ENCODE measurements around the gene SCP2D1. TPM values are rescaled to one million over a fixed set of nuclear protein-coding genes. Genes with fewer than 3 reads are reported as not detected.

SCP2D1 gene
- total and polyA plus RNA-seq, 2 donors (not counting 1 experiment from before 2014, with no cell fraction given): not detected

GRCh38 chr20:18839507-18840247 lies 26.1 kb downstream of the SCP2D1 start:
- Histone ChIP-seq H3K27me3 (ENCODE audit: control insufficient read depth, insufficient read depth, low read length) (no peaks in the 10 kb centered on the region), H4K20me1 (ENCODE audit: control insufficient read depth, extremely low read depth, insufficient read depth, low read length) (no peaks in the 10 kb centered on the region), H3K4me1 (ENCODE audit: control insufficient read depth, extremely low read depth, insufficient read depth, low read length) (no peaks in the 10 kb centered on the region), H3K4me2 (ENCODE audit: extremely low read depth, insufficient read depth, low read length) (no peak overlapping the region), H3K4me3 (replicated peaks in 1 of 4; ENCODE audit: control extremely low read depth in 1 of 4, insufficient read depth in 1 of 4, low read depth in 3 of 4, low read length in 4 of 4) (no peak overlapping the region), H3K9me3 (ENCODE audit: control insufficient read depth, insufficient read depth, low read depth, low read length) (no peaks in the 10 kb centered on the region), H2AFZ (ENCODE audit: low read length) (no peak overlapping the region), H3K27ac (ENCODE audit: insufficient read depth, low read length) (no peak overlapping the region), H3K36me3 (ENCODE audit: control insufficient read depth, insufficient read depth, low read length) (no peaks in the 10 kb centered on the region), H3K9ac (ENCODE audit: insufficient read depth, low read length) (no peak overlapping the region), H3K79me2 (ENCODE audit: control insufficient read depth, insufficient read depth, low read length) (no peaks in the 10 kb centered on the region)
- TF ChIP-seq EZH2 (IDR thresholded peaks at IDR 0.05; ENCODE audit: low read length, missing control alignments) (no peak), CTCF (conservative IDR thresholded peaks at IDR 0.05 in 1 of 2, IDR thresholded peaks at IDR 0.05 in 1 of 2; ENCODE audit: low read depth in 1 of 2, low read length in 2 of 2) (no peak)
- DNase-seq (ENCODE audit: low read depth in 2 of 2): no peak

GRCh38 chr20:18840248-18840645 lies 26.7 kb downstream of the SCP2D1 start:
- no peak overlapping the region for H3K9ac ChIP-seq (ENCODE audit: insufficient read depth, low read length)
- H4K20me1 ChIP-seq (ENCODE audit: control insufficient read depth, extremely low read depth, insufficient read depth, low read length): no peaks in the 10 kb centered on the region
- no peak for TF ChIP-seq CTCF (conservative IDR thresholded peaks at IDR 0.05 in 1 of 2, IDR thresholded peaks at IDR 0.05 in 1 of 2; ENCODE audit: low read depth in 1 of 2, low read length in 2 of 2)
- no peak for TF ChIP-seq EZH2 (IDR thresholded peaks at IDR 0.05; ENCODE audit: low read length, missing control alignments)
- H2AFZ ChIP-seq (ENCODE audit: low read length): no peak overlapping the region
- H3K9me3 ChIP-seq (ENCODE audit: control insufficient read depth, insufficient read depth, low read depth, low read length): no peaks in the 10 kb centered on the region
- no peaks in the 10 kb centered on the region for H3K79me2 ChIP-seq (ENCODE audit: control insufficient read depth, insufficient read depth, low read length)
- H3K4me3 ChIP-seq (replicated peaks in 1 of 4; ENCODE audit: control extremely low read depth in 1 of 4, insufficient read depth in 1 of 4, low read depth in 3 of 4, low read length in 4 of 4): no peak overlapping the region
- H3K36me3 ChIP-seq (ENCODE audit: control insufficient read depth, insufficient read depth, low read length): no peaks in the 10 kb centered on the region
- H3K27ac ChIP-seq (ENCODE audit: insufficient read depth, low read length): no peak overlapping the region
- H3K4me2 ChIP-seq (ENCODE audit: extremely low read depth, insufficient read depth, low read length): no peak overlapping the region
- DNase-seq (ENCODE audit: low read depth in 2 of 2): no peak
- H3K27me3 ChIP-seq (ENCODE audit: control insufficient read depth, insufficient read depth, low read length): no peaks in the 10 kb centered on the region
- H3K4me1 ChIP-seq (ENCODE audit: control insufficient read depth, extremely low read depth, insufficient read depth, low read length): no peaks in the 10 kb centered on the region

- H3K4me2 ChIP-seq (ENCODE audit: extremely low read depth, insufficient read depth, low read length): no peak overlapping the region
- no peak overlapping the region for H3K9ac ChIP-seq (ENCODE audit: insufficient read depth, low read length)
- DNase-seq (ENCODE audit: low read depth in 2 of 2): no peak
- no peak overlapping the region for H3K4me3 ChIP-seq (replicated peaks in 1 of 4; ENCODE audit: control extremely low read depth in 1 of 4, insufficient read depth in 1 of 4, low read depth in 3 of 4, low read length in 4 of 4)
- H4K20me1 ChIP-seq (ENCODE audit: control insufficient read depth, extremely low read depth, insufficient read depth, low read length): no peaks in the 10 kb centered on the region
- no peaks in the 10 kb centered on the region for H3K79me2 ChIP-seq (ENCODE audit: control insufficient read depth, insufficient read depth, low read length)
- H3K27ac ChIP-seq (ENCODE audit: insufficient read depth, low read length): no peak overlapping the region
- H2AFZ ChIP-seq (ENCODE audit: low read length): no peak overlapping the region
- H3K9me3 ChIP-seq (ENCODE audit: control insufficient read depth, insufficient read depth, low read depth, low read length): no peaks in the 10 kb centered on the region
- no peaks in the 10 kb centered on the region for H3K4me1 ChIP-seq (ENCODE audit: control insufficient read depth, extremely low read depth, insufficient read depth, low read length)
- TF ChIP-seq CTCF (conservative IDR thresholded peaks at IDR 0.05 in 1 of 2, IDR thresholded peaks at IDR 0.05 in 1 of 2; ENCODE audit: low read depth in 1 of 2, low read length in 2 of 2): no peak
- no peak for TF ChIP-seq EZH2 (IDR thresholded peaks at IDR 0.05; ENCODE audit: low read length, missing control alignments)
- H3K27me3 ChIP-seq (ENCODE audit: control insufficient read depth, insufficient read depth, low read length): no peaks in the 10 kb centered on the region
- H3K36me3 ChIP-seq (ENCODE audit: control insufficient read depth, insufficient read depth, low read length): no peaks in the 10 kb centered on the region
Observed at GRCh38 chr20:18845017-18845416, 31.4 kb downstream of the SCP2D1 start.

Measured in fibroblast of lung (primary cell).